Peyer's patch (tissue), 4 donors: ENCODE data around the gene ABCD3. TPM values are rescaled to one million over a fixed set of nuclear protein-coding genes. Genes with fewer than 3 reads are reported as not detected.

Experiments used
- DNase-seq, 3 donors: peaks; one replicate each; pipeline ENCODE4 v3.0.0-alpha.2; 2017 to 2019
- H3K27ac ChIP-seq, 4 donors: fragments of 200-600 bp; sonication (generic); one replicate each; pipeline ENCODE4 v1.5.1; 2016 to 2019
- H3K27me3 ChIP-seq, 2 donors: fragments of 200-600 bp; sonication (generic); one replicate each; pipeline ENCODE4 v1.5.1; 2019
- H3K36me3 ChIP-seq, 3 donors: fragments of 200-600 bp; sonication (generic); one replicate each; pipeline ENCODE4 v1.5.1; 2016 to 2019
- H3K4me1 ChIP-seq, 4 donors: fragments of 200-600 bp; sonication (generic); one replicate each; pipeline ENCODE4 v1.5.1; 2016 to 2019
- H3K4me3 ChIP-seq, 4 donors: fragments of 200-600 bp; sonication (generic); 1 replicate in 3 of 4; 2 replicates in 1 of 4; pipeline ENCODE4 v1.5.1; 2016 to 2019; ENCODE audit warnings: mild to moderate bottlenecking in 1 of 4
- H3K9me3 ChIP-seq, 4 donors: fragments of 200-600 bp; sonication (generic); one replicate each; pipeline ENCODE4 v1.5.1; 2016 to 2019; ENCODE audit warnings: mild to moderate bottlenecking in 1 of 4
- POLR2A ChIP-seq, 2 donors: fragments of 450-650 bp; IDR thresholded peaks; one replicate each; pipeline ENCODE4 v1.5.1; 2017; ENCODE audit warnings: antibody characterized with exemption in 2 of 2, mild to moderate bottlenecking in 2 of 2, moderate library complexity in 2 of 2
- total RNA-seq, 4 donors: library from RNA; depleted of rRNA; stranded (reverse); fragments of >200 nt; gene quantifications; one replicate each; pipeline ENCODE4 v1.1.0, GENCODE V29; 2016
- TF ChIP-seq, protein P1 (sequence below), 6 experiments: fragments of 450-650 bp in 4 of 6; fragments of 200-600 bp in 2 of 6; sonication (generic) in 1 of 6; IDR thresholded peaks; one replicate each; pipeline ENCODE4 v1.5.1; 2017 to 2019; ENCODE audit warnings: antibody characterized with exemption in 6 of 6, mild to moderate bottlenecking in 3 of 6, moderate library complexity in 1 of 6

The ABCD3 gene
- total RNA-seq, 4 donors from 2014 or later, result 22.3 to 66.6 (median 57.0) TPM

DNA sequence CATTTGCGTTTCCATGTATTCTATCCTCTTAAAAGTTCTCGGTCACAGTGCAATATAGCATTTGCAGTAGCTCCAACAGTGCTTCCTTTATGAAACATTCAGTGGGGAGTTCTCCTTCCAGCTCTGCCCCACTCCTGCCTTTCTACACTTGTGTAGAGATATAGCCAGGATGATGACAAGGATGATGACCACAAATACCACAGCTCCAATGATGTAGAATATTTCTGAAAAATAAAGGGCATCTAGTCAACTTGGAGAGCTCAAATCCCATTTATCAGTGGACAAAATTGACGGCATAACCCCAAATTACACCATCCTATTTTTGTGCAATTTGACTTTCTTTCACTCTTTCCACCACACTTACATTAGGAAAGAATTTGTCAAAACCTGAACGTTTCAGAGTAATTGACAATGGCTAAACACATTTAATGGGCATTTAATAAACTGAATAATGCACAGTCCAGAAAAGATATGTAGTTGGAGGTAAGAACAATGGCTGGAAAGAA, 112.2 kb downstream of the ABCD3 start:
- Histone ChIP-seq H3K27me3 (no peaks in the 10 kb centered on the region), H3K4me1 (peaks cover 0 to 5% (median 0%) of the 10 kb centered on the region in 4 donors), H3K27ac (no peak overlapping the region), H3K9me3 (no peaks in the 10 kb centered on the region), H3K36me3 (peaks cover 0 to 48% (median 0%) of the 10 kb centered on the region in 3 donors), H3K4me3 (no peak overlapping the region)
- no peak for DNase-seq
- TF ChIP-seq, protein P1, sequence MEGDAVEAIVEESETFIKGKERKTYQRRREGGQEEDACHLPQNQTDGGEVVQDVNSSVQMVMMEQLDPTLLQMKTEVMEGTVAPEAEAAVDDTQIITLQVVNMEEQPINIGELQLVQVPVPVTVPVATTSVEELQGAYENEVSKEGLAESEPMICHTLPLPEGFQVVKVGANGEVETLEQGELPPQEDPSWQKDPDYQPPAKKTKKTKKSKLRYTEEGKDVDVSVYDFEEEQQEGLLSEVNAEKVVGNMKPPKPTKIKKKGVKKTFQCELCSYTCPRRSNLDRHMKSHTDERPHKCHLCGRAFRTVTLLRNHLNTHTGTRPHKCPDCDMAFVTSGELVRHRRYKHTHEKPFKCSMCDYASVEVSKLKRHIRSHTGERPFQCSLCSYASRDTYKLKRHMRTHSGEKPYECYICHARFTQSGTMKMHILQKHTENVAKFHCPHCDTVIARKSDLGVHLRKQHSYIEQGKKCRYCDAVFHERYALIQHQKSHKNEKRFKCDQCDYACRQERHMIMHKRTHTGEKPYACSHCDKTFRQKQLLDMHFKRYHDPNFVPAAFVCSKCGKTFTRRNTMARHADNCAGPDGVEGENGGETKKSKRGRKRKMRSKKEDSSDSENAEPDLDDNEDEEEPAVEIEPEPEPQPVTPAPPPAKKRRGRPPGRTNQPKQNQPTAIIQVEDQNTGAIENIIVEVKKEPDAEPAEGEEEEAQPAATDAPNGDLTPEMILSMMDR (IDR thresholded peaks at IDR 0.05), result no peak
- TF ChIP-seq POLR2A (IDR thresholded peaks at IDR 0.05), result no peak

DNA sequence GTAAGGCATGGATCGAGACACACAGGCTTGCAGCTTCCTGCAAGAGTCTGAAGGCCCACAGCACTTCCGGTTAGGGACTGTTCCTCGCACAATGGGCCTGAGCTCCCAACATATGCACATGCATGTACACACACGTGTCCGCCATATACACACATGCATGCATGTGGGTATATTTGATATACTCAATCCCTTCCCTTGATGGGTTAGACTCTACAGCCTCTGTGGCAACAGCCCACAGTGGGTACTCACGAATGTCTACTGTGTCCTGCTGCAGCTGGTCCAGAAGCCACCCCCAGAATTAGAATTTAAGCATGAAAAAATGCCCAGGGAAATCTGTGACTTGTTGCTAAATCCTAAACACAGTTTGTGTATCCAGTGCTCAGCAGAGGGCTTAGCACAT, 113.5 kb downstream of the ABCD3 start:
- no peaks in the 10 kb centered on the region for H3K9me3 ChIP-seq
- TF ChIP-seq POLR2A (IDR thresholded peaks at IDR 0.05), result no peak
- peaks cover 0 to 57% (median 0%) of the 10 kb centered on the region in 3 donors for H3K36me3 ChIP-seq
- no peak for DNase-seq
- H3K4me1 ChIP-seq, result peaks cover 0 to 5% (median 0%) of the 10 kb centered on the region in 4 donors
- H3K4me3 ChIP-seq, result no peak overlapping the region
- no peak overlapping the region for H3K27ac ChIP-seq
- H3K27me3 ChIP-seq, result no peaks in the 10 kb centered on the region

DNA sequence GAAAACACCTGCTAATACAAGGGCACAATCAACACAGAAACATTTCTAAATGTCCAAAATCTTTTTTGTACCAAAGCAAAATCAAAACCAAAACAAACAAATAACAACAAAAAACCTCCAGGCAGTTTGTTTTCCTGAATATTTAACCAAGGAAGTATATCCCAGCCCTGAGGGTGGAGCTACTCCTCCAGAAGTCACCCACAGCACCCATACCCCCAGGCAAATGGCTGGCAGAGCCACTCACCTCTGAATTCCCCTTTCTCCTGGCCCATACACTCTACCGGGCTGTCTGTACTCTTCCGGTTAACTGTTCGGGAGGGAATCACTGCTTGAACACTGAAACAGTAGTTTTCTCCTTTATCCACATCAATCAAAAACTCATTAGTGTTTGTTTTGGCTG, 113.9 kb downstream of the ABCD3 start:
- Histone ChIP-seq H3K36me3 (peaks cover 0 to 57% (median 0%) of the 10 kb centered on the region in 3 donors), H3K27ac (no peak overlapping the region)
- DNase-seq, result no peak

DNA sequence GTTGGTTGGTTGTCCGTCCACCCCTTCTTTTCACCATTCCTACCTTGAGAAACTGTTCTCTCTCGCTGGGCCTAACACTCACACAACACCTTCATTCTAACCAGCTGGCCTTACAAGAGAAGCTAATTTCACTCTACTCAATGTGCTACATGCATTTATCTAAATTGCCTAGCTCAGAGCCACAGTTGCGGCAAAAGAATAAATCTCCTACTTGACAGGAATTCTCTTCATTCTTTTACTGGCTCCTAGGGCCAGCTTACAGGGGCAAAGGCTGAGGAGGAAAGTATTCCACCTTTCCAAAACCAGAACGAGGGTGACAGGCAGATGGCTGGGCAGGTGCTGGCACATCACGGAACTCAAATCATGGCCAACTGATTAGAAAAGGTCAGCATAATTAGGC, 116.9 kb downstream of the ABCD3 start:
- Histone ChIP-seq H3K4me1 (no peaks in the 10 kb centered on the region), H3K27me3 (no peaks in the 10 kb centered on the region), H3K4me3 (no peak overlapping the region), H3K9me3 (no peaks in the 10 kb centered on the region), H3K36me3 (peaks cover 0 to 49% (median 0%) of the 10 kb centered on the region in 3 donors), H3K27ac (no peak overlapping the region)
- TF ChIP-seq POLR2A (IDR thresholded peaks at IDR 0.05), result no peak
- TF ChIP-seq, protein P1 (IDR thresholded peaks at IDR 0.05), result no peak
- DNase-seq, result no peak

More for the DNA sequence above, 113.9 kb downstream of the ABCD3 start:
- Histone ChIP-seq H3K4me1 (peaks cover 0 to 5% (median 0%) of the 10 kb centered on the region in 4 donors), H3K27me3 (no peaks in the 10 kb centered on the region), H3K4me3 (no peak overlapping the region), H3K9me3 (no peaks in the 10 kb centered on the region)
- TF ChIP-seq, protein P1 (IDR thresholded peaks at IDR 0.05), result peak in 2 of 6 experiments; percentile 19
- no peak for TF ChIP-seq POLR2A (IDR thresholded peaks at IDR 0.05)

DNA sequence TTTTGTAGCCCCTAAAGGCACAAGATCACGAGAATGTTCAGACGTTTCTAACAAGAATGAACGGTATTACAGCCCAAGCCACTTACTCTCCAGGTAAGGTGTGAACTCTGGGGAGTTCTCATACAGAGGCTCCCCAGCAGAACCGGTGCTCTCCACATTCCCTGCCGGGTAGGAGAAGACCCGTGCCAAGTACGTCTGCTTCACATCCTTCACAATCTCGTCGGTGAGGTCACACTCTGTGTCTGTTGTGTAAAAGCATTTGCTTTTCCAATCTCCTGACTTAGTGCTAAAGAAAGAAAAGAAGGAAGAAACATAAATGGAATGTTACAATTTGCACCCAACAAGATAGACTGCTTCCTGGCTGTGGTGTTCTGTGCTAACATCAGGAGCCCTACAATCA, 117.7 kb downstream of the ABCD3 start:
- TF ChIP-seq, protein P1 (IDR thresholded peaks at IDR 0.05), result no peak
- no peak for TF ChIP-seq POLR2A (IDR thresholded peaks at IDR 0.05)
- Histone ChIP-seq H3K36me3 (peaks cover 0 to 42% (median 0%) of the 10 kb centered on the region in 3 donors), H3K4me3 (no peak overlapping the region), H3K9me3 (no peaks in the 10 kb centered on the region), H3K27ac (peak overlapping the region in 1 of 4 donors; percentile 27), H3K4me1 (no peaks in the 10 kb centered on the region), H3K27me3 (no peaks in the 10 kb centered on the region)
- no peak for DNase-seq

DNA sequence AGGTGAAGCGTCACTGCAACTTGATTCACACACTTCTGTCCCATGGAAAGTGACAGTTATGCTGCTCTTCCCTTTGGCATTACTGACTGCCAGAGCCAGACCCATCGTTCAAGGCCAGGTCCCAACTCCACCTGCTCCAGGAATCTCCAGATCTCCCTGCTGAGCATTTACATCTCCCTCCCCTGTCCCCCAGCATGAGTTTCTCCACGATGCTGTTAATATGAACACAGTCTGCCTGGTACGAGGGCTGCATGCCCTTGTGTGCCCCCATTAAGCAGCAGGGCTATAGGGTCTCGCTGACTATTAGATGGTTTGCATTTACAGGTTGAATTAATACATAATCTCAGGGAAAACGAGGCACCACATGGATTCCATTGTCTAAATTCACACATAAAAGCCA, 119.1 kb downstream of the ABCD3 start:
- peaks cover 0 to 33% (median 0%) of the 10 kb centered on the region in 3 donors for H3K36me3 ChIP-seq
- no peaks in the 10 kb centered on the region for H3K9me3 ChIP-seq
- peaks cover 0 to 9% (median 1%) of the 10 kb centered on the region in 4 donors for H3K4me1 ChIP-seq
- no peaks in the 10 kb centered on the region for H3K27me3 ChIP-seq
- peak overlapping the region in 1 of 4 donors; percentile 16 for H3K27ac ChIP-seq
- TF ChIP-seq, protein P1 (IDR thresholded peaks at IDR 0.05), result no peak
- TF ChIP-seq POLR2A (IDR thresholded peaks at IDR 0.05), result no peak
- no peak for DNase-seq
- peak overlapping the region in 2 of 4 donors; percentile 15 to 83 for H3K4me3 ChIP-seq
